HG03135 (cell line): ENCODE data around the gene DNAJB11.
"Not testable (repeated sequence)": the region's sequence is repeated elsewhere in the genome, so short reads cannot be mapped to it uniquely, and the experiment has no call there.

Experiments
- ATAC-seq: cut with Tn5 transposase; IDR thresholded peaks from one replicate; pipeline ENCODE4 v1.9.1; 2021; ENCODE audit warnings: mild to moderate bottlenecking, moderate library complexity; ENCODE audit not compliant: unreplicated experiment

The DNAJB11 gene

DNA sequence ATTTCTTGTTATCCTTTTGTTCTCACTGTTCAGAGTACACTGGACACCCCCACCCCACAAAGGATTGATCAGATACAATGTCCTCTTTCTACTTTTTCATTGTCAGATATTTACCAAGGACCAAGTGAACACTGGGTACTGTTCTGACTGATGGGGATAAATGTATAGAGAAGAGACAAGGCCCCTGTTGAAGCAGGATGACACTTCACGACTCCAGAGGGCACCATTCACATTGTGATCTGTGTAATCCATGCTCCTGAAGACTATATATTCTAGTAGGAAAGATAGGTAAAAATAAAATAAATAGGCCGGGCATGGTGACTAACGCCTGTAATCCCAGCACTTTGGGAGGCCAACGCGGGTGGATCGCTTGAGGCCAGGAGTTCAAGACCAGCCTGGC is 19.1 kb upstream of the DNAJB11 start:
- no peak for ATAC-seq

DNA sequence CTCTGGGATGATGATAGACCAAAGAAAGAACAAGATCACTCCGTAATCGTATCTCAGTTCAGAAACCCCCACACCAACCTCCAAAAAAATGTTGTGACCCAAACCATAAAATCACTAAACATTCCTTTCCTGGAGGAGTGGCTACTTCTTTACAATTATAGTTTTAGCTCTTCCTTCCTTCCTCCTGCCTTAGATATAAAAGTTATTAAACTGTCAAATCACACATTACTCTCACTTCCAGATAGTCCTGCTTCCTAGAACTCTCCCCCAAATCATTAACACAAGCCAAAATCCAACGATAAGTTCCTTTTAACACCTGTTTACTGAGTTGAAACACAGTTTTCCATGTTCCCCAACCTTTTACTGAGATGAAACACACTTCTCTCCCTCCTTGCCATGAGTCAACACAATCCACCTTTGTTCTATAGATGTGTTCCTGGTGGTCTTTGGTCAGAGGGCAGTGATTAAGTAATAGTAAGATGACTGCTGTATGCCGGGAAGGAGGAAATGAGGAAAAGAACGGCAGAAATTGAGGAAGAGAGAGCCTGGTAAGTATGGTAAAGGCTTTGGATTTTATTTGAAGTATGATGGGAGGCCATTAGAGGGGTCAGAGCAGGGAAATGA is 18.0 kb upstream of the DNAJB11 start:
- ATAC-seq, result no peak

DNA sequence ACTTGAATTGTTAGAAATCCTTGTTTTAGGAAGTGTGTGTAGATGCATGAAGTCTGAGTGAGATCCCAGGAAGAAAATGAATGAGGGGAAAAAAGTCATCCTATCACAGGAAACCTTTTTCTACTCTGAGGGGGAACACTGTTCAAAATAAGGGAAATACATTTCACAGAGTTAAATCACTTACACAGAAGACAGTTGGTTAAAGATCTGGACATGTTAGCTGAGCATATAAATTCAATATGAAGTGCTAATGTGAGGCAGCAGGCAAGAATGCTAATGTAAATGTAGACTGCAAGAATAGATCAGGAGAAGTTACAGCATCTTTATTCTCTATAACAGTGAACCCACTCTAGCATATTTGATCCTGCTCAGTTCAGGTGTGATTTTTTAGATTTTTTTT is 5.9 kb upstream of the DNAJB11 start:
- ATAC-seq, result no peak

DNA sequence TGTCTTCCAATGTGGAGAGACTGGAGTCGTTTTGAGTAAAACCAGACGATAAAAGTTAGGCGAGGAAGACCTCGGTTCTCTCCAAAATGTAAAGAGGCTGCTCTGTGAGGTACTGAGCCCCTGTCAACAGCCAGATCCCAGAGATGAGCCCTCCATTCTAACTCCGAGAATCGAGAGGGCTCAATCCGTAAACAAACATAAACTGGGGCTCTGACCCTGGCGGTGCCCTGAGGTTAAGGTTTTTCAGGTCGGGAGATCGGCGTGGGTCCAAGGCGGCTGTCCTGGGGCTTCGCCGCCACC is 3.8 kb upstream of the DNAJB11 start:
- ATAC-seq, result no peak

DNA sequence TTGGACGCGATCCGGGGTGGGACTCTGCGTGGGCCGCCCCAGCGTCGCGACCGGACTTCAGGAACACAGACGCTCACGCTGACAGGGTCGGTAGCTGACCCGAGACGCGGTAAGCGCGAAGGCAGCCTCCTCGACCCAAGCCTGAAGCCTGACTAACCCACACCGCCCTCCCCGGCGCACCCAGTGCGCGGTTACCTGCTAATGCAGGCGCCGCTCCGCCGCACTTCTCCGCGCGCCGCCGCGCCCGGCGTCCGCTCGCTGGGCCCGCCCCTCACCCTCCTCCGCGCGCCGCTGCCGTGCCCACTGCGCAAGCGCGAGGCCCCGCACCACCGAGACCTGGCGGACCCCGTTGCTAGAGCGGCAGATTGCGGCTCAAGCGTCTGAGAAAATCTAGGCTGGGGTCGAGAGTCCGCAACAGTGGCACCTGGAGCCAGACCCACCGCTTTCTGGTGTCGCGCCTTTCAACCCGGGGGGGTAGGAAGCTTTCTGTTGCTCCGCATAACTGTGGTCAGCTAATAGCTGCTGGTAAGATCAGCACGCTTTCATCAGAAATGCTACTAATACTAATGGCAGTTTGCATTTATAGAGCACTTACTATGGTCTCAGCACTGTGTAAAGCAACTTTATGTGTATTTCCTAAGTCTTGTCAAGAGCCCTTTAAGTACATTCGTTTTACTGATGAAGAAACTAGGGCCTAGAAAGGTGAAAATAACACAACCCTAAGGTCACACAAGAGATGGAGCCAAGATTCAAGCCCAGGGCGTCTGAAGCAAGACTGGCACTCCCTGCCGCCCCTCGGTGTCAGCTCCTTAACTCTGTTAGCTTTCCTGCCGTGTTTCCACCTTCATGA is 3.2 kb upstream of the DNAJB11 start, which contains the start of gene TBCCD1:
TBCCD1 (minus strand) TSS at position 268 of the 850 bp plus-strand sequence. CDS start 3,010 bp downstream, outside the sequence.
- ATAC-seq, result peak; percentile 45

DNA sequence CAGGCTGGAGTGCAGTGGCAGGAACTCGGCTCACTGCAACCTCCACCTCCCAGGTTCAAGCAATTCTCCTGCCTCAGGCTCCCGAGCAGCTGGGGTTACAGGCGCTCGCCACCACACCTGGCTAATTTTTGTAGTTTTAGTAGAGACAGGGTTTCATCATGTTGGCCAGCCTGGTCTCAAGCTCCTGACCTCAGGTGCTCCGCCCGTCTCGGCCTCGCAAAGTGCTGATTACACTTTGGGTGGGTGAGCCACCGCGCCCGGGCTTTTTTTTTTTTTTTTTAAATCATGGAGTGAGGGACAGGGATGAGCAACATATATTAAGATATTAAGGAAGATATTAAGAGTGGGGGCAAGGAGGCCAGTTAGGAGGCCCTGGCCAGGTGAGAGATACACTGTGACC is 1.2 kb upstream of the DNAJB11 start:
- not testable (repeated sequence) for ATAC-seq

DNA sequence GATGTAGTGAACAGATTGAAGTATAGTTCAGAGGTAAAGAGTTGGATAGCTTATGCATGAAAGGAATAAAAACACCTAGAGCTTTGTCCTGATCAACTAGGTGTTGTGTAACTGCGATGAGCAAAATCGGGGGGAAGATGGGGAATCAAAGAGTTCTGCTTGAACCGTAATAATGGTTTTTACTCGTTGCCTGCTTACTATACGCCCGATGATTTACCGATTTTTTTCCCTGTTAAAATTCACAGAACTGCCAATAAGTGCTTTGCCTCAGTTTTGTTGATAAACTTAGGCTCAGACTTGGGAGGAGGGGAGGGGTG is 783 bp upstream of the DNAJB11 start:
- no peak for ATAC-seq

DNA sequence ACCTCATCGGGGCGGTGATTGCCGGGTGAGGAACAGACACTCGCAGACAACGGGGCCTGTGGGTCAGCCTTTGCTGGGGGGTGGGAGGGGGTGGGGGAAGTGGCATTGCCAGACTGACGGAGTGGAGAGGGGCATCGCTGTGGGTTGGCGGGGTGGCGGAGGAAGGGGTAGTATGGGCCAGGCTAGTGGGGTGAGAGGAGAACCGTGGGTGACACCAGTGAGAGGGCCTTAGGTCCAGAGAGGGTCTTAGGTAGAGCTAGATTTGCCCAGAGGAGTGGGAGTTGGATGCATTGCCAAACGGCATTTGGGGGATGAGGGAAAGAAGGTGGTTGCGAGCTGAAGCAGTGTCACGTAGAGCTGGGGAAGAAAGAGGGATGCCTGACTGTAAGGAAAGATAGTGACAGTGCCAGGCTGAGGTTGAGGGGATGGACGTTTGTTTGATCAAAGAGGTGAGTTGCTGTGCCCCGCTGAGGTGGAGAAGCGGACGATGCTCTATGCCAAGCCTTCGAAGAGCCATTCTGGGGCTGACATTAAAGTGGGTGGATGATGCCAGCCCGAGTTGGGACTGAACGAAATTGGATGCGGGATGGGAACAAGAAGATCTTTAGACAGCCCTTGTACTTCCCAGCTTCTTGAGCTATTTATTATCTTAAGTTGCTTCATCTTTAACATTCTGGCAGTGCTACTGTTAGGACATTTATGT is 572 bp downstream of the DNAJB11 start:
- ATAC-seq, result no peak

DNA sequence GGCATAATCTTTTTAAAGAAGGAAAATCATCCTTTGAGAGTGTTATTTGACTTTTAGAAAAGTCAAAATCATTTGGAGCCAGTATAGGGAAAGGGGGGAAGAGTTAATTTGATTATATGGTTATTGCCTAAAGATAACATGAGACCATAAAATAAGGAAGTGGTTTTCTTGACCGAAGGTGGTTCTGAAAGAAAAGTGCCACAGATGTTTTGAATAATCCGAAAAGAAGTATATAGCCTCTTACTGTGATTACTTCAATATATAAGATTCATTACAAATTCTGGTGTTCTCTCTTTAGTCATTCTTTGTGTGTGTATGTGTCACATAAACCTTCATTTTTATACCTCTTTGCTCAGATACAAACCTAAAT is 1.1 kb downstream of the DNAJB11 start:
- ATAC-seq, result no peak

DNA sequence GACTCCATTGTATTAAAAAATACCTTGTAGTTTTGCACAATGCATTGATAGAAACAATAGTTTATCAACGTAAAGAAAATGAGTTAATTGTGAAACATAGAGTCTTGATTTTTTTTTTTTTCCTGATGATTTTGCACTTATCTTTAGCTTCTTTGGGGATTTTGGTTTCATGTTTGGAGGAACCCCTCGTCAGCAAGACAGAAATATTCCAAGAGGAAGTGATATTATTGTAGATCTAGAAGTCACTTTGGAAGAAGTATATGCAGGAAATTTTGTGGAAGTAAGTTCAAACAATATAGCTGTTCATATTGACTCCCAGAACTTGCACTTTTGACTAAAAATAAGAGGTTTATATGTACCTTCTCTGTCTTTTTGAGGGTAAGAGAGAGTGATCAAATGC is 7.0 kb downstream of the DNAJB11 start:
- no peak for ATAC-seq

DNA sequence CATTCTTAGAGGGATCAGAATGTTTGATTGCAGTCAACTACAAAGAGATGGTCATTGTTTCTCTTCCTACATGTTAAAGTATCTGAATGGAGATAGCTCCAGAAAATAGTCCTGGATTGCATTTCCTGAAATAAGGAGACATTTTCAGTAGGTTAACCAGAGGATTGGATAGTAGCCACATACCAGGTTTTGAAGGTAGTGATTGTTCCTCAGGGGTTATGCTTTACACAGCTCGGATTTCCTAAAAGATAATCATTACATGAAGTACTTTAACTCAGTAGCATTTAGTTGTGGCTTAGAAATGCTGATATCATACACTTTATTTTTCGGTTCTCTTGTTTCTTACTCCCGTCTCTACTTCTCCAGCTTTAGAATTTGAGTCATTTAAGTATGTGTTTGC is 10.3 kb downstream of the DNAJB11 start:
- no peak for ATAC-seq

DNA sequence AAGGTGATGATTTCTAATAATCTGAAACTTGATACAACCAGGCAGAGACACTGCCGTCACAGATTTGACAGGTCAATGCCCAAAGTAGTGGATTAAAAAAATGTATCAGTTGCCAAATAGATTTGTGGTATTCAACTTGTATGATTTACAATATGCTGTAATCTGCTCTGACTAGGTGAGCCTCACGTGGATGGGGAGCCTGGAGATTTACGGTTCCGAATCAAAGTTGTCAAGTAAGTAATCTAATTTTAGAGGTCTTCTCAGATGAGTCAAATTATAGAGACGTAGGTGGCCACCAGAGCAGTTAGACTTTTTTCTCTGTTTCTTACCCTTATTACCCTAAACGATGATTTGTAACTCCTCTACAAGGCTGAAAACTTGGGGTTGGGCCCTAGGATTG is 12.0 kb downstream of the DNAJB11 start:
- no peak for ATAC-seq

DNA sequence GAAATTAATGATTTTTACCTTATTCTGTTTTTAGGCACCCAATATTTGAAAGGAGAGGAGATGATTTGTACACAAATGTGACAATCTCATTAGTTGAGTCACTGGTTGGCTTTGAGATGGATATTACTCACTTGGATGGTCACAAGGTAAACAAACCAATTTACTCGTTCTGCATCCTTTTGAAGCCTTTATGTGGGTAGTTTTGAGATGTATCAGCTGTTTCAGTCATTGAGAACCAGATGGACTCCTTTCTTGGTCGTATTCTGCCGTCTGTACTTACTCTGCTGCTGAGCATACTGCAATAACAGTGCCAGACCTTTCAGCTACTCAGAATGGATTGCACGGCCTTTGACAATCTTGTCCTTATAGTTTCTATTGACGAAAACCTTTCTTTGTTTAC is 13.3 kb downstream of the DNAJB11 start:
- no peak for ATAC-seq

DNA sequence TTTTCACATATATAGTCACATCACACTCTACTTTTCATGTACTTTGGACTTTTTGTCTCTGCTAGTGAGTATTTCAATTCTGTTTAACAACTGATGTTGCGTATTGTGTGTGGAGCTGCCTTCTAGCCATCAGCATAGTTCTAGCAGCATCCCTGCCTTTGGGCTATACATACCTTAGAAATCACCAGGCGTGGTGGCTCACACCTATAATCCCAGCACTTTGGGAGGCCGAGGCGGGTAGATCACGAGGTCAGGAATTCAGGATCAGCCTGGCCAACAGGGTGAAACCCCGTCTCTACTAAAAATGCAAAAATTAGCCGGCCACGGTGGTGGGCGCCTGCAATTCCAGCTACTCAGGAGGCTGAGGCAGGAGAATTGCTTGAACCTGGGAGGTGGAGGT is 15.7 kb downstream of the DNAJB11 start:
- not testable (repeated sequence) for ATAC-seq

DNA sequence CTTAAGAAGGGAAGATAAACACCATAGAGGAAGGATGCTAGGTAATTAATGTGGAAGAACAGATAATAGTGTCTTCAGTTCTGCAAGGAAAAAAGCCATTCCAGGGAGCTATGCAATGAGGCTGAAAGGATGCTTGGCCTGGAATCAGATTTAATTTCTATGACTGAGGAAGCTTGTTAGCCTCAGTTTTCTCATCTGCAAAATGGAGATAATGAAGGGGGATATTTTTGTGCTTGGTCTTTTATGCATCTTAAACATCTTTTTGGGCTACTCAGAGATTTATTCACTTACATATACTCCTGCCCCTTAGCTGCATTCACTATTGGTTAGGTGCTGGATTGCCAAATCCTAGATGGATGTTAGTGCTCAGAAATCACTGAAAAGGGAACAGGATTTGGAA is 16.7 kb downstream of the DNAJB11 start:
- ATAC-seq, result no peak

DNA sequence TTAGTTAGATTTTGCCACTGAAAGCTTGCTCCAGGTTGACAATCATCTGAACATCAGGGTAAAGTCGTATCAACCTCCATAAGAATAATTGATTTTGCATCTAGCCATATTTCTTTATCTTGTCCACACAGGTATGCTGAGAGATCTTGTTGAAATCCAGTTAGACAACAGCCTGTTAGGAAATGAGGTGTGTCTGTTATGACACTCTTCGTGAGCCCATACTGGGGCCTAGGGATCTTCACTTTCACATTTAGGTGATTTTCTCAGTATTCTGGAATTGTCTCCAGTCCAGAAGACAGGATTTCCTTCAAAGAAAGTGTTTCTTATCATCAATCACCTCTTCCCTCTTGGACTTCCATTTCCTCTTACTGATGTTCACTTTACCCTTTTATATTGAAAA is 18.1 kb downstream of the DNAJB11 start:
- ATAC-seq, result no peak

DNA sequence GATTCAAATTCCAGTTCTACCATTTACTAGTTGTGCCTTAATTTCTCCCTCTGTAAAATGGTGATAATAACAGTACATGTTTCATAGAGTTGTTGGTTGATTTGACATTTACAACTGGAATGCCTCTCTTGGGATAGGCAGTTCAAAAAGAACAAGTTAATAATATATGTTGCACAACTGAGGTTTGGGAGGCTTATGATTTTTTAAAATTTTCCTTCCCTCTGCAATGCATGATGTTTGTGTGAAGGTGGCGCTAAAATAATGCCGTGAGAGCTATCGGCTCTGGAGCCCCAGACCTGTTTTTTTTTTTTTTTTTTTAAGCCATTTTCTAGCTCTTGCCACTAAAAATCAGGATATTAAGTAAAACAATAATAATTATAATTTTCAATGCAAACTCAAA is 18.6 kb downstream of the DNAJB11 start:
- no peak for ATAC-seq

DNA sequence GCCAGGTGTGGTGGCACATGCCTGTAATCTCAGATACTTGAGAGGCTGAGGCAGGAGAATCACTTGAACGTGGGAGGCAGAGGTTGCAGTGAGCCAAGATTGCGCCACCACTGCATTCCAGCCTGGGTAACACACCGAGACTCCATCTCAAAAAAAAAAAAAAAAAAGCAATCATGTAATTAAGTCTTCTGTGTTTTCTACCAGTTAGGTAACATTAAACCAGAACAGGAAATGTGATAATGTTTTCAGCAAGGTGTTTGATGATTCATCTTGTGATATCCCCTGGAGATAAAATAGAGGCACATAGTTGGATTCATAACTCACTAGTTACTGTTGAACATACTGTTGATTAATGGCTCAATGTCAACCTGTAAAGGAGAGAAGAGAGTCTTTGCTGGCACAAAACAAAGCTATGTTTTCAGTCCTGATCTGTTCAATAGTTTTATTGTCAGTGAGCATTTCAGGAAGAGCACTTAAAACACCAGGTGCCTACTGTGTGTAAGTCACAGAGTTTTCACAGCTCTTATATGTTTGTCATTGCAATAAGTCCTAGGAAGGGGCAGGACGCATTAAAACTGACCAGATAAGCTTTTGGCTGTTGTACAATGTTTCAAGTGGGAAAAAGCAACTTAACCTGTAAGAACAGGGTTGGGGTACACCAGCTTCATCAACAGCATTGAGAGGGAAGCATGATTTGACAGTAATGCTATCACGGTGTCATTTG is 19.5 kb downstream of the DNAJB11 start:
- no peak for ATAC-seq

DNA sequence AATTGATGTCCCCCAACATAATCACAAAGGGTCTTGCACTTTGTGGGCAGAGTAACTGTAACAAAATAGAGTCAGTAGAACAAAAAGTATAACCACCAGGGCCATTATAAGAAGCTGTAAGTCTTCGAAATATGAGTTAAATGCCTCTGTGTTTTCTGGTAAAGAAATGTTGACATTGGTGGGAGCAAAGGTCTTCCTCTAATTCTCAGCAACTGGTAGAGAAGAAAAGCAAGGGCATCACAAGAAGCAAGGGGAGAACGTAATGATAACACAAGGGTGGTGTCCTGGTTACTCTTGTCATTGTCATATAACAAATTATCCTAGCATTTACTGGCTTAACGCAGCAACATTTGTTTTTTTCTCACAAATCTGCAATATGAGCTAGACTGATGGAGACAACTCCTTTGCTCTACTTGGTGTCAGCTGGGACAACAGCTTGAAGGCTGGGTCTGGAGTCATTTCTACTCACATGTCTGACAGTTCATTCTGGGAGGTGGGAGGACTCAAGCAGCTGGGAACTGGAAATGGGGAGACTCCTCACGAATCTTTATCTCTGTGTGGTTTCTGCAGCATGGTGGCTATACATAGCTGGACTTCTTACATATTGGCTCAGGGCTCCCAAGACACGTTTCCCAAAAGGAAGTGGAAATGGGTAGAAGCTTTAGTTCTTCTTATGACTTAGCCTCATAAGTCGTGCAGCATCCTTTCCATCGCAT is 20.2 kb downstream of the DNAJB11 start:
- no peak for ATAC-seq

DNA sequence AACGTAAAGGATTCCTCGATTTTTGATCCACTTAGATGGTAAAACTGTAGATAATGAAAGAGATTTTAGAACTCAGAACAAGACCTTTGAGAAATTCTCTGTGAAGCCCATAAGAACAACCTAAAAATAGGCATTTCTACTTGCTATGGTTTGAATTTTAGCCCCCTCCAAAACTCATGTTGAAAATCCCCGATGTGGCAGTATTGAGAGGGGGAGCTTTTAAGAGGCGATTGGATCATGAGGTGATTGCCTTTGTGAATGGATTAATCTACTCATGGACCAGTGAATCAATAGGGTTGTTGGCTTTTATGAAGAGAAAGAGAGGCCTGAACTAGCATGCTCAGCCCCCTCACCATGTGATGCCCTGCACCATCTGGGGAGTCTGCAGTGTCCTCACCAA is 22.2 kb downstream of the DNAJB11 start:
- no peak for ATAC-seq

DNA sequence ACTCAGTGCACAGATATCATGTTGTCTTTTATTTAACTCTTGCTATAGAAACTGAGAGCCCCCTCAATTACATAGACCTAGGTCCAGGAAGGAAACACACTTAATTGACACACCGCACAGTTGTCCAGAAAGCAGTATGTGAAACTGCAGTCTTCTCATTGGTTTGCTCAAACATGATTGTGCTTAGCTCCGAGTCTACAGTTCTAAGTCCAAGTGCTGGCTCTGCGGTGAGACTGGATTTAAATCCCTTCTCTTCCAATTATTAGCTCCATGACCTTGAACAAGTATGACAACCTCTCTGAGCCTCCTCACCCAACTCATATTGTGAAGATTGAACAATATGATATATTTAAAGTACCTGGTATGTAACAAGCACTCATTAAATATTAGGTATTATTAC is 23.3 kb downstream of the DNAJB11 start:
- ATAC-seq, result no peak
